GM12865 (cell line): Measurements from ENCODE around the gene HMGCR.
"Not testable (repeated sequence)": the region's sequence is repeated elsewhere in the genome, so short reads cannot be mapped to it uniquely, and the experiment has no call there.

Source experiments
- DNase-seq: peaks from one replicate; pipeline ENCODE4 v3.0.0; 2010; ENCODE audit warnings: low read depth
- H3K4me3 ChIP-seq: 2 replicates; pipeline ENCODE4 v1.5.1; 2011; ENCODE audit warnings: mild to moderate bottlenecking, low read depth, low read length, control low read depth
- CTCF ChIP-seq: IDR thresholded peaks from 2 replicates; pipeline ENCODE4 v1.5.1; 2011; ENCODE audit warnings: low read length, control low read depth, low read depth, inconsistent platforms; ENCODE audit not compliant: insufficient read depth; ENCODE audit errors: missing control alignments

Gene HMGCR

GRCh38 chr5:75331095-75332090 is 5.6 kb upstream of the HMGCR start:
- no peak for TF ChIP-seq CTCF
- no peak overlapping the region for H3K4me3 ChIP-seq
- DNase-seq = peak; percentile 9

- not testable (repeated sequence) for H3K4me3 ChIP-seq, DNase-seq
Observed at GRCh38 chr5:75333759-75334158, 3.3 kb upstream of the HMGCR start.

- DNase-seq, H3K4me3 ChIP-seq: not testable (repeated sequence)
Observed at GRCh38 chr5:75334413-75334812, 2.6 kb upstream of the HMGCR start.

- no peak for TF ChIP-seq CTCF
- no peak for DNase-seq
Observed at GRCh38 chr5:75335486-75335885, 1.5 kb upstream of the HMGCR start.

GRCh38 chr5:75335952-75336614 is 937 bp upstream of the HMGCR start:
- peak overlapping the region; percentile 75 for H3K4me3 ChIP-seq
- peak; percentile 52 for DNase-seq
- TF ChIP-seq CTCF = peak; percentile 23

More at GRCh38 chr5:75335486-75335885, 1.5 kb upstream of the HMGCR start:
- no peak overlapping the region for H3K4me3 ChIP-seq

- TF ChIP-seq CTCF = no peak
- peak overlapping the region; percentile 83 for H3K4me3 ChIP-seq
- DNase-seq = peak; percentile 42
Observed at GRCh38 chr5:75337366-75338021, 474 bp downstream of the HMGCR start.

GRCh38 chr5:75338408-75338807 is 1.4 kb downstream of the HMGCR start:
- peak overlapping the region; percentile 83 for H3K4me3 ChIP-seq
- DNase-seq = no peak
- no peak for TF ChIP-seq CTCF
